ENCODE data around the gene ATXN2.
A peak's percentile ranks its signal among the peaks of the same experiment; 100 is the strongest.
"Not testable (repeated sequence)": the region's sequence is repeated elsewhere in the genome, so short reads cannot be mapped to it uniquely, and the experiment has no call there.

ATXN2 gene, protein sequence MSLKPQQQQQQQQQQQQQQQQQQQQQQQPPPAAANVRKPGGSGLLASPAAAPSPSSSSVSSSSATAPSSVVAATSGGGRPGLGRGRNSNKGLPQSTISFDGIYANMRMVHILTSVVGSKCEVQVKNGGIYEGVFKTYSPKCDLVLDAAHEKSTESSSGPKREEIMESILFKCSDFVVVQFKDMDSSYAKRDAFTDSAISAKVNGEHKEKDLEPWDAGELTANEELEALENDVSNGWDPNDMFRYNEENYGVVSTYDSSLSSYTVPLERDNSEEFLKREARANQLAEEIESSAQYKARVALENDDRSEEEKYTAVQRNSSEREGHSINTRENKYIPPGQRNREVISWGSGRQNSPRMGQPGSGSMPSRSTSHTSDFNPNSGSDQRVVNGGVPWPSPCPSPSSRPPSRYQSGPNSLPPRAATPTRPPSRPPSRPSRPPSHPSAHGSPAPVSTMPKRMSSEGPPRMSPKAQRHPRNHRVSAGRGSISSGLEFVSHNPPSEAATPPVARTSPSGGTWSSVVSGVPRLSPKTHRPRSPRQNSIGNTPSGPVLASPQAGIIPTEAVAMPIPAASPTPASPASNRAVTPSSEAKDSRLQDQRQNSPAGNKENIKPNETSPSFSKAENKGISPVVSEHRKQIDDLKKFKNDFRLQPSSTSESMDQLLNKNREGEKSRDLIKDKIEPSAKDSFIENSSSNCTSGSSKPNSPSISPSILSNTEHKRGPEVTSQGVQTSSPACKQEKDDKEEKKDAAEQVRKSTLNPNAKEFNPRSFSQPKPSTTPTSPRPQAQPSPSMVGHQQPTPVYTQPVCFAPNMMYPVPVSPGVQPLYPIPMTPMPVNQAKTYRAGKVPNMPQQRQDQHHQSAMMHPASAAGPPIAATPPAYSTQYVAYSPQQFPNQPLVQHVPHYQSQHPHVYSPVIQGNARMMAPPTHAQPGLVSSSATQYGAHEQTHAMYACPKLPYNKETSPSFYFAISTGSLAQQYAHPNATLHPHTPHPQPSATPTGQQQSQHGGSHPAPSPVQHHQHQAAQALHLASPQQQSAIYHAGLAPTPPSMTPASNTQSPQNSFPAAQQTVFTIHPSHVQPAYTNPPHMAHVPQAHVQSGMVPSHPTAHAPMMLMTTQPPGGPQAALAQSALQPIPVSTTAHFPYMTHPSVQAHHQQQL

DNA sequence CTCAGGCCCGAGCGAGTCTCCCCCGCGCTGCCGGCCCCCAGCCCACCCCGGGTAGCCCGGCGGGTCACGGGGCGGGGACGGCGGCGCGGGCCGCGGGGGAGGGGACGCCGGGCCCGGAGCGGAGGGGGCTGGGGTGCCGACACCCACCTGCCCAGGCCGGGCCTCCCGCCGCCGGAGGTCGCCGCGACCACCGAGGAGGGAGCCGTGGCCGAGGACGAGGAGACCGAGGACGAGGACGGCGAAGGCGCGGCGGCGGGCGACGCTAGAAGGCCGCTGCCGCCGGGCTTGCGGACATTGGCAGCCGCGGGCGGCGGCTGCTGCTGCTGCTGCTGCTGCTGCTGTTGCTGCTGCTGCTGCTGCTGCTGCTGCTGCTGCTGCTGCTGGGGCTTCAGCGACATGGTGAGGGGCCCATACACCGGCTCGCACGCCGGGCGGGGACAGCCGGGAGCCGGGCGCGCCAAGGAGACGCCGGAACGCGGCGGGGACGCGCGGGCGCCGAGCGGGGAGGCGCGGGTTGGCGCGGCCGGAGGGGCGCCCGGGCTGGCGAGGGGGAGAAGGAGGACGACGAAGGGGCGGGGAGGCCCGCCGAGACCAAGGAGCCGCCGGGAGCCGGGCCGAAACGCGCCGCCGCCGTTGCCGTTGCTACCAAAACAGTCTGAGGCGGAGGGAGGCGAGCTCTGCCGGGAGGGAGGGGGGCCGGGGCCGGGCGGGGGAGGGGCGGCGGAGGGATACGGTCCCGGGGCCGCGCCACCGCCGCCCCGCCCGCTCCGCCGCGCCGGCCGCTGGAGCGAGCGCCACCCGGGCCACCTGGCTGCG is at the start of gene ATXN2:
Gene ATXN2 (minus strand): TSS at position 679 of the 816 bp plus-strand sequence. CDS start 281 bp downstream, at position 398.
- Mint-ChIP-seq H3K9me3 (no peaks in the 10 kb centered on the region), H3K4me1 (ENCODE audit: low read depth) (peaks cover 22% of the 10 kb centered on the region), H3K36me3 (ENCODE audit: low read depth) (peaks cover 3% of the 10 kb centered on the region), H3K4me3 (peak within 1 kb of the TSS; percentile 85), H3K27me3 (ENCODE audit: low read depth) (no peaks in the 10 kb centered on the region), H3K27ac (peak within 1 kb of the TSS; percentile 78)

DNA sequence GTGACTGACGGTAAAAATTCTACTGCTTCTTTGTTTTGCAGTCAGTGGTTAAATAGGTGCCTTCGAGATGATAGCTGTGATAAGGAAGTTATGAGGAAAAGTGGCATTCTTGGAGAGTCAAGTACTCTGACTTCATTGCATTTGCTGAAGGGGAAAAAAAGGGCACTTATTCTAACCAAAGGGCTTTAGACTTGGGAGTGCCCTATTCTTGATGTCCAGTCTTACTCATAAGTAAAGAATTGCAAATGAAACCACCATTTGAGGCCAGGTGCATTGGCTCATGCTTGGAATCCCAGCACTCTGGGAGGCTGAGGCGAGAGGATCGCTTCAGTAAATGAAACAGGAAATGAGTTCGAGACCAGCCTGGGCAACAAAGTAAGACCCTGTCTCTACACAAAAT is 46.3 kb upstream of the ATXN2 start:
- peaks cover 4% of the 10 kb centered on the region for H3K4me1 Mint-ChIP-seq (ENCODE audit: low read depth)
- H3K36me3 Mint-ChIP-seq (ENCODE audit: low read depth), result peaks cover 34% of the 10 kb centered on the region
- no peaks in the 10 kb centered on the region for H3K9me3 Mint-ChIP-seq
- H3K27me3 Mint-ChIP-seq (ENCODE audit: low read depth), result no peaks in the 10 kb centered on the region
- H3K4me3 Mint-ChIP-seq, result no peak overlapping the region
- H3K27ac Mint-ChIP-seq, result no peak overlapping the region

DNA sequence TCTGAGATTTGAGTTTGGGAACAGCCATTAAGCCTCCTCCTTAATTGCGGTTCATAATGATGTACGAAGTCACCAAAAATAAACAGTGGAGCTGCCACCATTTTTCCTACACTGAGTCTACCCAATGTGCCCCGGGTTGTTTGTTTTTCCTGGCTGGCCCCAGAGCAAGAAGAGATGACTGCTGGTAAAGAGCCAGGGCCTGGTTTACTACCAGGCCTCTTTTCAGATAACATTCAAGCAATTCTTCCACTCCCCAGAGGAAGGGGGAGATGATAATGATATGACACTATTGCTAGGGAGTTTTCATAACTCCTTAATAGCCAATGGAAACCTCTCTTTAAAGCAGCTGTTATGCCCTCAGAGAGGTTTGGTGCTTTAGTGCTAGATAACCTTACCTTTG is 44.3 kb upstream of the ATXN2 start:
- Mint-ChIP-seq H3K9me3 (no peaks in the 10 kb centered on the region), H3K27ac (no peak overlapping the region)

GRCh38 chr12:111642681-111643426 is 43.7 kb upstream of the ATXN2 start:
- H3K36me3 Mint-ChIP-seq (ENCODE audit: low read depth), result peaks cover 26% of the 10 kb centered on the region

More for the DNA sequence above, 44.3 kb upstream of the ATXN2 start:
- Mint-ChIP-seq H3K4me3 (no peak overlapping the region), H3K36me3 (ENCODE audit: low read depth) (peaks cover 26% of the 10 kb centered on the region), H3K27me3 (ENCODE audit: low read depth) (no peaks in the 10 kb centered on the region), H3K4me1 (ENCODE audit: low read depth) (peaks cover 4% of the 10 kb centered on the region)

GRCh38 chr12:111640506-111640905 is 41.4 kb upstream of the ATXN2 start:
- Mint-ChIP-seq H3K4me1 (ENCODE audit: low read depth) (no peaks in the 10 kb centered on the region), H3K36me3 (ENCODE audit: low read depth) (peaks cover 14% of the 10 kb centered on the region), H3K27me3 (ENCODE audit: low read depth) (no peaks in the 10 kb centered on the region), H3K9me3 (no peaks in the 10 kb centered on the region), H3K4me3 (no peak overlapping the region), H3K27ac (no peak overlapping the region)

More at GRCh38 chr12:111642681-111643426, 43.7 kb upstream of the ATXN2 start:
- no peak overlapping the region for H3K27ac Mint-ChIP-seq
- H3K4me3 Mint-ChIP-seq, result no peak overlapping the region
- H3K27me3 Mint-ChIP-seq (ENCODE audit: low read depth), result no peaks in the 10 kb centered on the region
- H3K4me1 Mint-ChIP-seq (ENCODE audit: low read depth), result peaks cover 4% of the 10 kb centered on the region
- H3K9me3 Mint-ChIP-seq, result no peaks in the 10 kb centered on the region

- Mint-ChIP-seq H3K27me3 (ENCODE audit: low read depth) (no peaks in the 10 kb centered on the region), H3K9me3 (no peaks in the 10 kb centered on the region), H3K36me3 (ENCODE audit: low read depth) (peaks cover 7% of the 10 kb centered on the region), H3K4me1 (ENCODE audit: low read depth) (no peaks in the 10 kb centered on the region), H3K4me3 (no peak overlapping the region), H3K27ac (no peak overlapping the region)
These were observed 39.4 kb upstream of the ATXN2 start for GRCh38 chr12:111638556-111638955.

GRCh38 chr12:111636209-111636945 is 37.3 kb upstream of the ATXN2 start:
- Mint-ChIP-seq H3K27ac (no peak overlapping the region), H3K4me1 (ENCODE audit: low read depth) (no peaks in the 10 kb centered on the region), H3K4me3 (no peak overlapping the region), H3K9me3 (no peaks in the 10 kb centered on the region), H3K36me3 (ENCODE audit: low read depth) (no peaks in the 10 kb centered on the region), H3K27me3 (ENCODE audit: low read depth) (no peaks in the 10 kb centered on the region)

- H3K9me3 Mint-ChIP-seq, result no peaks in the 10 kb centered on the region
- no peak overlapping the region for H3K27ac Mint-ChIP-seq
- H3K4me1 Mint-ChIP-seq (ENCODE audit: low read depth), result no peaks in the 10 kb centered on the region
- no peaks in the 10 kb centered on the region for H3K27me3 Mint-ChIP-seq (ENCODE audit: low read depth)
- no peak overlapping the region for H3K4me3 Mint-ChIP-seq
- no peaks in the 10 kb centered on the region for H3K36me3 Mint-ChIP-seq (ENCODE audit: low read depth)
These were observed 36.4 kb upstream of the ATXN2 start for GRCh38 chr12:111635524-111635923.

DNA sequence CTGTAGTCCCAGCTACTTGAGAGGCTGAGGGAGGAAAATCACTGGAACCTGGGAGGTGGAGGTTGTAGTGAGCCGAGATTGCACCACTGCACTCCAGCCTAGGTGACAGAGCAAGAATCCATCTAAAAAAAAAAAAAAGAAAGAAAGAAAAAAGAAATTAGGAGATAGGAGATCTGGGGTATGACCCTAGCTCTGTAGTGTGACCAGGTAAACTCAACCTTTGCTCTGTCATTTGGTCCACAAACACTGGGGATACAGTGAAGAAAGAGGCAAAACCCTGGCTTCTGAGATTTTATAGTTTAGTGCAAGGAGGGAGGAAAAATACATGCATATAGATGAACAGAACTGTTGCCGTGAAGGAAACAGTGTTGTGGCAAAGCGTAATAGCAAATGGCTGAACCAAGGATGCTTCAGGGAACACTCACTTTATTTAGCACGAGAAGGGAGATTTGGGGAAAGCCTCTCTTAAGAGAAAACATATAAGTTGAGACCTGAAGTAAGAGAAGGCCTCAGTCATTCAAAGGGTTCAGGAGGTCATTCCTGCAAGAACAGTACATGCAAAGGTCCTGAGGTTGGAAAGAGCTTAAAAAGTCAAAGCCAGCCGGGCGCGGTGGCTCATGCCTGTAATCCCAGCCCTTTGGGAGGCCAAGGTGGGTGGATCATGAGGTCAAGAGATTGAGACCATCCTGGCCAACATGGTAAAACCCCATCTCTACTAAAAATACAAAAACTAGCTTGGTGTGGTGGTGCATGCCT is 29.6 kb upstream of the ATXN2 start:
- Mint-ChIP-seq H3K27me3 (ENCODE audit: low read depth) (no peaks in the 10 kb centered on the region), H3K27ac (no peak overlapping the region), H3K4me3 (no peak overlapping the region), H3K36me3 (ENCODE audit: low read depth) (no peaks in the 10 kb centered on the region), H3K9me3 (no peaks in the 10 kb centered on the region), H3K4me1 (ENCODE audit: low read depth) (no peaks in the 10 kb centered on the region)

DNA sequence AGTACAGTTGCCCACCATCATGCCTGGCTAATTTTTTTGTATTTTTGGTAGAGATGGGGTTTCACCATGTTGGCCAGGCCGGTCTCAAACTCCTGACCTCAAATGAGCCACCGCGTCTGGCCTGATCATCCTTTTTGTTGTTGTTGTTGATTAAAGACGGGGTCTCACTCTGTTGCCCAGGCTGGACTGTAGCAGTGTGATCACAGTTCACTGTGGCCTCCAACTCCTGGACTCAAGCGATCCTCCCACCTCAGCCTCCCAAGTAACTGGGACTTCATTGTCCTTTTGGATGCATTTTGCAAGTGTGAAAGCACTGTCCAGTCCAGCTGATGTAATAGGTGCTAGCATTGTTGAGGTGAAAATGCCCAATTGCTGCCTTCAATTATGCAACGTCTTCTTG is 27.1 kb upstream of the ATXN2 start:
- Mint-ChIP-seq H3K36me3 (ENCODE audit: low read depth) (no peaks in the 10 kb centered on the region), H3K27ac (no peak overlapping the region), H3K4me3 (no peak overlapping the region), H3K27me3 (ENCODE audit: low read depth) (no peaks in the 10 kb centered on the region), H3K9me3 (no peaks in the 10 kb centered on the region), H3K4me1 (ENCODE audit: low read depth) (no peaks in the 10 kb centered on the region)

GRCh38 chr12:111624540-111624939 is 25.4 kb upstream of the ATXN2 start:
- Mint-ChIP-seq H3K36me3 (ENCODE audit: low read depth) (no peaks in the 10 kb centered on the region), H3K9me3 (no peaks in the 10 kb centered on the region), H3K27me3 (ENCODE audit: low read depth) (no peaks in the 10 kb centered on the region), H3K4me1 (ENCODE audit: low read depth) (no peaks in the 10 kb centered on the region), H3K27ac (no peak overlapping the region), H3K4me3 (no peak overlapping the region)

DNA sequence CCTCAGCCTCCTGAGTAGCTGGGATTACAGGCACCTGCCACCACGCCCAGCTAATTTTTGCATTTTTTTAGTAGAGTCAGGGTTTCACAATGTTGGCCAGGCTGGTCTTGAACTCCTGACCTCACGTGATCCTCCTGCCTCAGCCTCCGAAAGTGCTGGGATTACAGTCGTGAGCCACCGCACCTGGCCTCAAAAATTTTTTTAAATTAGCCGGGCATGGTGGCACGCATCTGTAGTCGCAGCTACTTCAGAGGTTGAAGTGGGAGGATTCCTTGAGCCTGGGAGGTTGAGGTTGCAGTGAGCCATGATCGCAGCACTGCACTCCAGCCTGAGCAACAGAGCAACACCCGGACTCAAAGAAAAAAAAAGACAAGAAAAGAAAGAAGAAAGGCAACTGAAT is 18.7 kb upstream of the ATXN2 start:
- not testable (repeated sequence) for H3K4me1 Mint-ChIP-seq (ENCODE audit: low read depth); H3K4me3 Mint-ChIP-seq; H3K9me3 Mint-ChIP-seq; H3K36me3 Mint-ChIP-seq (ENCODE audit: low read depth); H3K27me3 Mint-ChIP-seq (ENCODE audit: low read depth); H3K27ac Mint-ChIP-seq
